ENCODE data around the gene FGF3.

The FGF3 gene

GRCh38 chr11:69823641-69824265, 4.5 kb upstream of the FGF3 start:
- no peak for DNase-seq (ENCODE audit: low read depth)

- no peak for DNase-seq (ENCODE audit: low read depth)
Measured at GRCh38 chr11:69822676-69823494, 3.7 kb upstream of the FGF3 start.

GRCh38 chr11:69821511-69822040, 2.4 kb upstream of the FGF3 start:
- DNase-seq (ENCODE audit: low read depth), result no peak

- no peak for DNase-seq (ENCODE audit: low read depth)
Measured at GRCh38 chr11:69820441-69820840, 1.2 kb upstream of the FGF3 start.

GRCh38 chr11:69819541-69820070, 390 bp upstream of the FGF3 start:
- no peak for DNase-seq (ENCODE audit: low read depth)

GRCh38 chr11:69818231-69818602, 999 bp downstream of the FGF3 start:
- DNase-seq (ENCODE audit: low read depth), result no peak

GRCh38 chr11:69817265-69818230, 1.7 kb downstream of the FGF3 start:
- DNase-seq (ENCODE audit: low read depth), result peak; percentile 7

- no peak for DNase-seq (ENCODE audit: low read depth)
Measured at GRCh38 chr11:69816671-69817070, 2.5 kb downstream of the FGF3 start.

GRCh38 chr11:69815973-69816372, 3.2 kb downstream of the FGF3 start:
- no peak for DNase-seq (ENCODE audit: low read depth)

GRCh38 chr11:69814902-69815301, 4.3 kb downstream of the FGF3 start:
- no peak for DNase-seq (ENCODE audit: low read depth)

GRCh38 chr11:69814411-69814810, 4.8 kb downstream of the FGF3 start:
- no peak for DNase-seq (ENCODE audit: low read depth)

GRCh38 chr11:69813839-69814238, 5.4 kb downstream of the FGF3 start:
- no peak for DNase-seq (ENCODE audit: low read depth)

- DNase-seq (ENCODE audit: low read depth), result no peak
Measured at GRCh38 chr11:69812946-69813345, 6.3 kb downstream of the FGF3 start.

- DNase-seq (ENCODE audit: low read depth), result no peak
Measured at GRCh38 chr11:69812256-69812655, 7.0 kb downstream of the FGF3 start.

GRCh38 chr11:69811431-69811830, 7.8 kb downstream of the FGF3 start:
- no peak for DNase-seq (ENCODE audit: low read depth)

- DNase-seq (ENCODE audit: low read depth), result no peak
Measured at GRCh38 chr11:69810289-69811118, 8.7 kb downstream of the FGF3 start.

- DNase-seq (ENCODE audit: low read depth), result peak; percentile 61
Measured at GRCh38 chr11:69808667-69809086, 10.5 kb downstream of the FGF3 start.

- DNase-seq (ENCODE audit: low read depth), result peak; percentile 7
Measured at GRCh38 chr11:69807106-69807815, 12.0 kb downstream of the FGF3 start.

- DNase-seq (ENCODE audit: low read depth), result no peak
Measured at GRCh38 chr11:69804769-69805508, 14.3 kb downstream of the FGF3 start.

Data from EH (cell line).